Osteocyte (in vitro differentiated cells): Measurements from ENCODE around the gene ZNF222. TPM values are rescaled to one million over a fixed set of nuclear protein-coding genes. Genes with fewer than 3 reads are reported as not detected.

Experiments
- DNase-seq: peaks from one replicate; pipeline ENCODE4 v3.0.0; 2021; ENCODE audit warnings: mixed read lengths; ENCODE audit not compliant: unreplicated experiment; ENCODE audit errors: extremely low spot score
- H3K27ac Mint-ChIP-seq: one replicate; pipeline ENCODE4 v1.8.0; 2021; ENCODE audit warnings: mild to moderate bottlenecking, mixed read lengths; ENCODE audit not compliant: unreplicated experiment
- H3K27me3 Mint-ChIP-seq: one replicate; pipeline ENCODE4 v1.8.0; 2021; ENCODE audit warnings: mixed read lengths; ENCODE audit not compliant: unreplicated experiment
- H3K36me3 Mint-ChIP-seq: one replicate; pipeline ENCODE4 v1.8.0; 2021; ENCODE audit warnings: mixed read lengths; ENCODE audit not compliant: unreplicated experiment
- H3K4me1 Mint-ChIP-seq: one replicate; pipeline ENCODE4 v1.8.0; 2021; ENCODE audit warnings: mixed read lengths; ENCODE audit not compliant: unreplicated experiment
- H3K4me3 Mint-ChIP-seq: one replicate; pipeline ENCODE4 v1.8.0; 2021; ENCODE audit warnings: mild to moderate bottlenecking, moderate library complexity, mixed read lengths; ENCODE audit not compliant: unreplicated experiment
- H3K9me3 Mint-ChIP-seq: one replicate; pipeline ENCODE4 v1.8.0; 2021; ENCODE audit warnings: mixed read lengths; ENCODE audit not compliant: unreplicated experiment
- total RNA-seq: library from RNA; stranded (reverse); gene quantifications from 2 replicates; pipeline ENCODE4 v1.2.1, GENCODE V29; 2021
- TF ChIP-seq, protein P1 (sequence below): fragments of 200-600 bp; sonication (generic); IDR thresholded peaks from 2 replicates; pipeline ENCODE4 v1.5.0; 2021; ENCODE audit warnings: antibody characterized with exemption, mild to moderate bottlenecking, moderate library complexity

ZNF222 gene
- total RNA-seq, 1 donor from 2014 or later = 6.1 TPM

DNA sequence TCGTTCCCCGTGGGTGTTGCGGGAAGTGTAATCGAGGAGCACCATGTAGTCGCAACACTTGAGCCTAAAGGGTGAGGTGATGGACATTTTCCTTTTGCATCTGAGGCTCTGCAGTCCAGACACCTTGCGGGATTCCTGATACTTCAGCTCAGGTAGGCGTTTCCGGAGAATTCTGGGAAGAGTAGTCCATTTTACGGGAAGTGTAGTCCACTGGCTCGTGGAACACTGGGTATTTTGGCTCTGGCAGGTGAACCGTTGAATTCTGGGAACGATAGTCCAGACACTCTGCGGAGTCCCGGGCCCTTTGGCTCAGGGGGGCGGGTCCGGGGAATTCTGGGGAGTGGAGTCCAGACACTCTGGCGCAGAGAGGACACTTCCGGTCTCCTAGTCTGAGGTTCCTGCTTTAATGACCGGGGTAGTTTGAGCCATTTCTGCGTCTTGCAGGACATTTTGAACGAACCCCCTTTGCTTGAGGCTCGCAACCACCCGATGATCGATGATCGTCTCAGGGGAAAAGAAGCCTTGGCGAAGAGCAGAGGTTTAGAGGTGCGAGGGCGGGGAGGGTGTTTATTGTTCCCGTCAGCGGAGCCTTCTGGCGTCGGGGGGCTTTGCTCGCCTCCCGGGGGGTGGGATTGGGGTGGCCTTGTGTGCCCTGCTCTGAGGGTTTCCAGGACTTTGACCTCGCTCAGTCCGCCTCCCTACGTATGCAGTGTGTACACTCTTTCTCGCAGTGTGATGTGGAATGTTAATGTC lies 26.6 kb downstream of the ZNF222 start, which contains the start of gene ZNF223:
TSS of gene ZNF223 (plus strand) at position 387 of the 753 bp plus-strand sequence. CDS start 3,141 bp downstream, outside the sequence.
- Mint-ChIP-seq H3K27ac (peak within 1 kb of the TSS; percentile 94), H3K4me3 (peak within 1 kb of the TSS; percentile 98), H3K36me3 (peaks cover 20% of the 10 kb centered on the region), H3K4me1 (peaks cover 13% of the 10 kb centered on the region), H3K27me3 (peaks cover 23% of the 10 kb centered on the region), H3K9me3 (peaks cover 11% of the 10 kb centered on the region)
- TF ChIP-seq, protein P1, sequence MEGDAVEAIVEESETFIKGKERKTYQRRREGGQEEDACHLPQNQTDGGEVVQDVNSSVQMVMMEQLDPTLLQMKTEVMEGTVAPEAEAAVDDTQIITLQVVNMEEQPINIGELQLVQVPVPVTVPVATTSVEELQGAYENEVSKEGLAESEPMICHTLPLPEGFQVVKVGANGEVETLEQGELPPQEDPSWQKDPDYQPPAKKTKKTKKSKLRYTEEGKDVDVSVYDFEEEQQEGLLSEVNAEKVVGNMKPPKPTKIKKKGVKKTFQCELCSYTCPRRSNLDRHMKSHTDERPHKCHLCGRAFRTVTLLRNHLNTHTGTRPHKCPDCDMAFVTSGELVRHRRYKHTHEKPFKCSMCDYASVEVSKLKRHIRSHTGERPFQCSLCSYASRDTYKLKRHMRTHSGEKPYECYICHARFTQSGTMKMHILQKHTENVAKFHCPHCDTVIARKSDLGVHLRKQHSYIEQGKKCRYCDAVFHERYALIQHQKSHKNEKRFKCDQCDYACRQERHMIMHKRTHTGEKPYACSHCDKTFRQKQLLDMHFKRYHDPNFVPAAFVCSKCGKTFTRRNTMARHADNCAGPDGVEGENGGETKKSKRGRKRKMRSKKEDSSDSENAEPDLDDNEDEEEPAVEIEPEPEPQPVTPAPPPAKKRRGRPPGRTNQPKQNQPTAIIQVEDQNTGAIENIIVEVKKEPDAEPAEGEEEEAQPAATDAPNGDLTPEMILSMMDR = no peak
- DNase-seq = peak; percentile 93

DNA sequence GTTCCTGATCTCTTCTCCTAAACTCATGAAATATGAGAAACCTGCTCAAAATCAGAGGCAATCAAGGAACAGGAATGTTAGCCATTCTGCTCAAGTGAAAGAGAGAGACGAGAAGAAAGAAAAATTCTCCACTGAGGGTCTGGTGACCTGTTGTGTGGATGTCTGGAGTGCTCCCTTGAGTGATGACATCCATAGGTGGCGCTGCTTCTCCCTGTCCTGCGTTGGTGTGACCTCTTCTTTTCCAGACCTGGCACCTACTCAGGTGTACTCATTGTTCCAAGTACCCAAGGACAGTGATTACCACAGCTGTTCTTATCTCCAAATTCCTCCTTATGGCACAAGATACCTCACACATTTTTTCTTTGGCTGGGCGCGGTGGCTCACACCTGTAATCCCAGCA lies 30.7 kb downstream of the ZNF222 start:
- TF ChIP-seq, protein P1 = no peak
- H3K4me1 Mint-ChIP-seq = peaks cover 13% of the 10 kb centered on the region
- H3K36me3 Mint-ChIP-seq = peaks cover 45% of the 10 kb centered on the region
- no peak for DNase-seq
- H3K4me3 Mint-ChIP-seq = no peak overlapping the region
- peaks cover 7% of the 10 kb centered on the region for H3K9me3 Mint-ChIP-seq
- H3K27ac Mint-ChIP-seq = no peak overlapping the region
- no peaks in the 10 kb centered on the region for H3K27me3 Mint-ChIP-seq

DNA sequence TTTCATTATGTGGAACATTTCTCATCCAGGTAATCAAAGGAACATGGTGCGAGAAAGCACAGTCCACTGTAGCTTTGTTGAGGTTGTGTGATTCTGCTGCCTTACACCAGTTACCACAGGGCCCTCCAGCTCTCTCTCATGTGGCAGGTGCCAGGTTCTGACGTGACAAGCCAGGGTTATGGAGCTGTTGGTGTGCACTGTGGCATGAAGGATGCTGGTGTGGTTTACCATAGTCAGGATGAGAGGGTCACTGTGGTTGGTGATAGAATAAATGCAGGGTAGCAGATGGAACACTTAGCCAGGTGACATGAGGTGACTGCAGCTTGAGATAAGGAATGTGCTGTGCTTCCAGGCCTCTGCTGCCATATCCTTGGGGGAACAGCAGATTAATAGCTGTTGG lies 34.0 kb downstream of the ZNF222 start:
- Mint-ChIP-seq H3K27ac (no peak overlapping the region), H3K4me3 (no peak overlapping the region), H3K4me1 (no peaks in the 10 kb centered on the region), H3K36me3 (peaks cover 66% of the 10 kb centered on the region), H3K9me3 (no peaks in the 10 kb centered on the region), H3K27me3 (no peaks in the 10 kb centered on the region)
- TF ChIP-seq, protein P1 = no peak
- no peak for DNase-seq

DNA sequence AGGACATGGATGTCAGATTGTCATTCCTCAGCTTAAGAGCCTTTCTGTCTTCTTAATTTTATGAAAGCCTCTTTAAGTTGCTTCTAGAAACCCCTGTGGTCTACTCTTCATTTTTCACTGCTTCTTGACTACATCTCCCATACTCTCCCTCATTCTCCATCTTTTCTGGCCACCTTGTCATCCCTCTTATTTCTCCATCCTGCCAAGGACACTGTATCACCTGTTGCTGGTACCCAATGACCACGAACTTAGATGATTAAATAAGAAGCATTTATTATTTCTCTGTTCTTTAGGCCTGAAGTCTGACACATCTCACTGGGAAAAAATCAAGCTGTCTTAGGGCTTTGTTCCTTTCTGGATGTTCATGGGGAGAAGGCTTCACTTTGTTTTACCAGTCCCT lies 35.9 kb downstream of the ZNF222 start:
- peaks cover 11% of the 10 kb centered on the region for H3K9me3 Mint-ChIP-seq
- H3K4me1 Mint-ChIP-seq = no peaks in the 10 kb centered on the region
- TF ChIP-seq, protein P1 = no peak
- DNase-seq = no peak
- H3K27me3 Mint-ChIP-seq = no peaks in the 10 kb centered on the region
- no peak overlapping the region for H3K27ac Mint-ChIP-seq
- peaks cover 70% of the 10 kb centered on the region for H3K36me3 Mint-ChIP-seq
- H3K4me3 Mint-ChIP-seq = no peak overlapping the region

DNA sequence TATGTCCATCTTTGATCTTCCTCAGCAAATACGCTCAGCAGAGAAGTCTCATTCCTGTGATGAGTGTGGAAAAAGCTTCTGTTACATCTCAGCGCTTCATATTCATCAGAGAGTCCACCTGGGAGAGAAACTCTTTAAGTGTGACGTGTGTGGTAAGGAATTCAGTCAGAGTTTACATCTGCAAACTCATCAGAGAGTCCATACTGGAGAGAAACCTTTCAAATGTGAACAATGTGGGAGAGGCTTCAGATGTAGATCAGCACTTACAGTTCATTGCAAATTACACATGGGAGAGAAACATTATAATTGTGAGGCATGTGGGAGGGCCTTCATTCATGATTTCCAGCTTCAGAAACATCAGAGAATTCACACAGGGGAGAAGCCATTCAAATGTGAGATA lies 41.1 kb downstream of the ZNF222 start:
- Mint-ChIP-seq H3K27me3 (no peaks in the 10 kb centered on the region), H3K36me3 (peaks cover 68% of the 10 kb centered on the region), H3K9me3 (peaks cover 49% of the 10 kb centered on the region), H3K4me3 (no peak overlapping the region), H3K27ac (no peak overlapping the region), H3K4me1 (peaks cover 3% of the 10 kb centered on the region)
- no peak for DNase-seq
- TF ChIP-seq, protein P1 = no peak
